Gastroesophageal sphincter (tissue), 3 donors: ENCODE results near the gene MIPOL1.
"Not testable (repeated sequence)": the region's sequence is repeated elsewhere in the genome, so short reads cannot be mapped to it uniquely, and the experiment has no call there.

ENCODE experiments used
- POLR2A ChIP-seq, 2 donors: fragments of 450-650 bp; IDR thresholded peaks; one replicate each; pipeline ENCODE4 v1.6.1; 2017; ENCODE audit warnings: antibody characterized with exemption in 2 of 2, mild to moderate bottlenecking in 2 of 2, moderate library complexity in 1 of 2
- POLR2AphosphoS5 ChIP-seq: sonication (generic); formaldehyde crosslinking; IDR thresholded peaks from one replicate; pipeline ENCODE4 v1.6.1; 2017; ENCODE audit warnings: antibody characterized with exemption
- TF ChIP-seq, protein P1 (sequence below), 4 experiments: fragments of 200-600 bp in 2 of 4; fragments of 450-650 bp in 2 of 4; sonication (generic) in 1 of 4; IDR thresholded peaks; one replicate each; pipeline ENCODE4 v1.5.1; 2017 to 2019; ENCODE audit warnings: antibody characterized with exemption in 4 of 4, mild to moderate bottlenecking in 2 of 4, moderate library complexity in 2 of 4

DNA sequence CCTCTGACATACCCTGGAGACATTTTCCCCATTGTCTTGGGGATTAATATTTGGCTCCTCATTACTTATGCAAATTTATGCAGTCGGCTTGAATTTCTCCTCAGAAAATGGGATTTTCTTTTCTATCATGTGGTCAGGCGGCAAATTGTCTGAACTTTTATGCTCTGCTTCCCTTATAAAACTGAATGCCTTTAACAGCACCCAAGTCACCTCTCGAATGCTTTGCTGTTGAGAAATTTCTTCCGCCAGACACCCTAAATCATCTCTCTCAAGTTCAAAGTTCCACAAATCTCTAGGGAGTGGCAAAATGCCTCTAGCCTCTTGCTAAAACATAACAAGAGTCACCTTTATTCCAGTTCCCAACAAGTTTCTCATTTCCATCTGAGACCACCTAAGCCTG, 27.9 kb downstream of the MIPOL1 start:
- TF ChIP-seq, protein P1, sequence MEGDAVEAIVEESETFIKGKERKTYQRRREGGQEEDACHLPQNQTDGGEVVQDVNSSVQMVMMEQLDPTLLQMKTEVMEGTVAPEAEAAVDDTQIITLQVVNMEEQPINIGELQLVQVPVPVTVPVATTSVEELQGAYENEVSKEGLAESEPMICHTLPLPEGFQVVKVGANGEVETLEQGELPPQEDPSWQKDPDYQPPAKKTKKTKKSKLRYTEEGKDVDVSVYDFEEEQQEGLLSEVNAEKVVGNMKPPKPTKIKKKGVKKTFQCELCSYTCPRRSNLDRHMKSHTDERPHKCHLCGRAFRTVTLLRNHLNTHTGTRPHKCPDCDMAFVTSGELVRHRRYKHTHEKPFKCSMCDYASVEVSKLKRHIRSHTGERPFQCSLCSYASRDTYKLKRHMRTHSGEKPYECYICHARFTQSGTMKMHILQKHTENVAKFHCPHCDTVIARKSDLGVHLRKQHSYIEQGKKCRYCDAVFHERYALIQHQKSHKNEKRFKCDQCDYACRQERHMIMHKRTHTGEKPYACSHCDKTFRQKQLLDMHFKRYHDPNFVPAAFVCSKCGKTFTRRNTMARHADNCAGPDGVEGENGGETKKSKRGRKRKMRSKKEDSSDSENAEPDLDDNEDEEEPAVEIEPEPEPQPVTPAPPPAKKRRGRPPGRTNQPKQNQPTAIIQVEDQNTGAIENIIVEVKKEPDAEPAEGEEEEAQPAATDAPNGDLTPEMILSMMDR (IDR thresholded peaks at IDR 0.05), result not testable (repeated sequence)
- not testable (repeated sequence) for TF ChIP-seq POLR2AphosphoS5; POLR2A (IDR thresholded peaks at IDR 0.05)
